Measurements from ENCODE around the gene PTPN12.

- no peak for TF ChIP-seq CTCF (IDR thresholded peaks at IDR 0.05)
- TF ChIP-seq EP300 (IDR thresholded peaks at IDR 0.05): no peak
- TF ChIP-seq POLR2AphosphoS5 (IDR thresholded peaks at IDR 0.05): no peak
- TF ChIP-seq POLR2A (IDR thresholded peaks at IDR 0.05): no peak
Observed at GRCh38 chr7:77566421-77566820, 29.3 kb downstream of the PTPN12 start.
